Dendritic cell treated with granulocyte-macrophage colony-stimulating factor and Interleukin-4, amounts not matched to agents 40 ng/mL and 50 ng/mL, for 4 days (primary cell): ENCODE results near the gene ITIH4.

Experiments
- H3K27ac Mint-ChIP-seq: one replicate; pipeline ENCODE4 v1.8.0; 2022; ENCODE audit warnings: mild to moderate bottlenecking, mixed read lengths
- H3K27me3 Mint-ChIP-seq: one replicate; pipeline ENCODE4 v1.8.0; 2022; ENCODE audit warnings: mild to moderate bottlenecking, mixed read lengths
- H3K36me3 Mint-ChIP-seq: one replicate; pipeline ENCODE4 v1.8.0; 2022; ENCODE audit warnings: low read depth, mixed read lengths
- H3K4me1 Mint-ChIP-seq: one replicate; pipeline ENCODE4 v1.8.0; 2022; ENCODE audit warnings: low read depth, mixed read lengths
- H3K4me3 Mint-ChIP-seq: one replicate; pipeline ENCODE4 v1.8.0; 2022; ENCODE audit warnings: mild to moderate bottlenecking, moderate library complexity, mixed read lengths
- H3K9me3 Mint-ChIP-seq: one replicate; pipeline ENCODE4 v1.8.0; 2022; ENCODE audit warnings: mixed read lengths
- intact Hi-C: fragments of 100-400 bp; cut with micrococcal nuclease; formaldehyde crosslinking; loops from one replicate; pipeline ENCODE4 v1.15.0; 2022

ITIH4 gene

GRCh38 chr3:52844290-52844975 is 14.0 kb upstream of the ITIH4 start:
- H3K4me3 Mint-ChIP-seq: no peak overlapping the region
- H3K27me3 Mint-ChIP-seq: no peaks in the 10 kb centered on the region
- intact Hi-C loops: no loop called here
- H3K4me1 Mint-ChIP-seq: peaks cover 56% of the 10 kb centered on the region
- H3K27ac Mint-ChIP-seq: peak overlapping the region; percentile 86
- peaks cover 80% of the 10 kb centered on the region for H3K36me3 Mint-ChIP-seq
- H3K9me3 Mint-ChIP-seq: no peaks in the 10 kb centered on the region

GRCh38 chr3:52843881-52844280 is 13.4 kb upstream of the ITIH4 start:
- intact Hi-C loops: no loop called here
- Mint-ChIP-seq H3K36me3 (peaks cover 80% of the 10 kb centered on the region), H3K27ac (peak overlapping the region; percentile 86), H3K9me3 (no peaks in the 10 kb centered on the region), H3K4me1 (peaks cover 56% of the 10 kb centered on the region), H3K4me3 (no peak overlapping the region), H3K27me3 (no peaks in the 10 kb centered on the region)

- Mint-ChIP-seq H3K27me3 (no peaks in the 10 kb centered on the region), H3K4me1 (peaks cover 56% of the 10 kb centered on the region), H3K4me3 (peak overlapping the region; percentile 15), H3K36me3 (peaks cover 80% of the 10 kb centered on the region), H3K9me3 (no peaks in the 10 kb centered on the region), H3K27ac (peak overlapping the region; percentile 86)
- intact Hi-C loops: no loop called here
These were observed 12.8 kb upstream of the ITIH4 start for GRCh38 chr3:52843108-52843865.

GRCh38 chr3:52842424-52842823 is 12.0 kb upstream of the ITIH4 start:
- Mint-ChIP-seq H3K9me3 (no peaks in the 10 kb centered on the region), H3K27me3 (no peaks in the 10 kb centered on the region), H3K4me3 (no peak overlapping the region), H3K36me3 (peaks cover 80% of the 10 kb centered on the region), H3K27ac (peak overlapping the region; percentile 86), H3K4me1 (peaks cover 56% of the 10 kb centered on the region)
- intact Hi-C loops: no loop called here

- Mint-ChIP-seq H3K9me3 (no peaks in the 10 kb centered on the region), H3K36me3 (peaks cover 80% of the 10 kb centered on the region), H3K4me1 (peaks cover 56% of the 10 kb centered on the region), H3K27ac (peak overlapping the region; percentile 86), H3K27me3 (no peaks in the 10 kb centered on the region), H3K4me3 (no peak overlapping the region)
- intact Hi-C loops: no loop called here
These were observed 11.5 kb upstream of the ITIH4 start for GRCh38 chr3:52841981-52842340.

GRCh38 chr3:52841211-52841980 is 10.9 kb upstream of the ITIH4 start:
- no peak overlapping the region for H3K27ac Mint-ChIP-seq
- no peaks in the 10 kb centered on the region for H3K27me3 Mint-ChIP-seq
- H3K4me1 Mint-ChIP-seq: peaks cover 50% of the 10 kb centered on the region
- H3K36me3 Mint-ChIP-seq: peaks cover 84% of the 10 kb centered on the region
- no peaks in the 10 kb centered on the region for H3K9me3 Mint-ChIP-seq
- intact Hi-C loops: no loop called here
- no peak overlapping the region for H3K4me3 Mint-ChIP-seq

- H3K4me1 Mint-ChIP-seq: peaks cover 39% of the 10 kb centered on the region
- H3K9me3 Mint-ChIP-seq: no peaks in the 10 kb centered on the region
These were observed 9.5 kb upstream of the ITIH4 start for GRCh38 chr3:52839892-52840545.

GRCh38 chr3:52839268-52839575 is 8.8 kb upstream of the ITIH4 start:
- Mint-ChIP-seq H3K4me1 (peaks cover 31% of the 10 kb centered on the region), H3K36me3 (peaks cover 94% of the 10 kb centered on the region), H3K9me3 (no peaks in the 10 kb centered on the region), H3K27me3 (no peaks in the 10 kb centered on the region), H3K4me3 (no peak overlapping the region), H3K27ac (no peak overlapping the region)
- intact Hi-C loops: no loop called here

More at GRCh38 chr3:52839892-52840545, 9.5 kb upstream of the ITIH4 start:
- Mint-ChIP-seq H3K36me3 (peaks cover 91% of the 10 kb centered on the region), H3K27ac (no peak overlapping the region), H3K4me3 (no peak overlapping the region), H3K27me3 (no peaks in the 10 kb centered on the region)
- intact Hi-C loops: no loop called here

- Mint-ChIP-seq H3K4me3 (no peak overlapping the region), H3K4me1 (peaks cover 26% of the 10 kb centered on the region), H3K27ac (no peak overlapping the region)
These were observed 8.2 kb upstream of the ITIH4 start for GRCh38 chr3:52838561-52839267.

GRCh38 chr3:52836986-52837385 is 6.5 kb upstream of the ITIH4 start:
- no peaks in the 10 kb centered on the region for H3K27me3 Mint-ChIP-seq
- peaks cover 96% of the 10 kb centered on the region for H3K36me3 Mint-ChIP-seq
- H3K27ac Mint-ChIP-seq: no peak overlapping the region
- intact Hi-C loops: no loop called here
- H3K4me3 Mint-ChIP-seq: no peak overlapping the region
- no peaks in the 10 kb centered on the region for H3K9me3 Mint-ChIP-seq
- peaks cover 9% of the 10 kb centered on the region for H3K4me1 Mint-ChIP-seq

More at GRCh38 chr3:52838561-52839267, 8.2 kb upstream of the ITIH4 start:
- Mint-ChIP-seq H3K27me3 (no peaks in the 10 kb centered on the region), H3K36me3 (peaks cover 97% of the 10 kb centered on the region), H3K9me3 (no peaks in the 10 kb centered on the region)
- intact Hi-C loops: no loop called here

- intact Hi-C loops: no loop called here
- Mint-ChIP-seq H3K27ac (no peak overlapping the region), H3K9me3 (no peaks in the 10 kb centered on the region), H3K27me3 (no peaks in the 10 kb centered on the region), H3K36me3 (peaks cover 91% of the 10 kb centered on the region), H3K4me1 (peaks cover 7% of the 10 kb centered on the region), H3K4me3 (no peak overlapping the region)
These were observed 6.0 kb upstream of the ITIH4 start for GRCh38 chr3:52836471-52836845.

- H3K27me3 Mint-ChIP-seq: no peaks in the 10 kb centered on the region
- intact Hi-C loops: no loop called here
- H3K4me3 Mint-ChIP-seq: no peak overlapping the region
- no peak overlapping the region for H3K27ac Mint-ChIP-seq
- no peaks in the 10 kb centered on the region for H3K9me3 Mint-ChIP-seq
- peaks cover 13% of the 10 kb centered on the region for H3K4me1 Mint-ChIP-seq
- H3K36me3 Mint-ChIP-seq: peaks cover 86% of the 10 kb centered on the region
These were observed 5.4 kb upstream of the ITIH4 start for GRCh38 chr3:52835766-52836470.

- H3K36me3 Mint-ChIP-seq: peaks cover 76% of the 10 kb centered on the region
- no peaks in the 10 kb centered on the region for H3K27me3 Mint-ChIP-seq
- no peak within 1 kb of the TSS for H3K4me3 Mint-ChIP-seq
- no peak within 1 kb of the TSS for H3K27ac Mint-ChIP-seq
- intact Hi-C loops: no loop called here
- peaks cover 12% of the 10 kb centered on the region for H3K4me1 Mint-ChIP-seq
- H3K9me3 Mint-ChIP-seq: no peaks in the 10 kb centered on the region
These were observed 4.5 kb upstream of the ITIH4 start, which contains the start of gene MUSTN1 for GRCh38 chr3:52834871-52835501. MUSTN1 (minus strand) TSS chr3:52835019; CDS start chr3:52834948, 71 bp downstream.
